ENCODE results near the gene ZNF532.

Gene ZNF532

DNA sequence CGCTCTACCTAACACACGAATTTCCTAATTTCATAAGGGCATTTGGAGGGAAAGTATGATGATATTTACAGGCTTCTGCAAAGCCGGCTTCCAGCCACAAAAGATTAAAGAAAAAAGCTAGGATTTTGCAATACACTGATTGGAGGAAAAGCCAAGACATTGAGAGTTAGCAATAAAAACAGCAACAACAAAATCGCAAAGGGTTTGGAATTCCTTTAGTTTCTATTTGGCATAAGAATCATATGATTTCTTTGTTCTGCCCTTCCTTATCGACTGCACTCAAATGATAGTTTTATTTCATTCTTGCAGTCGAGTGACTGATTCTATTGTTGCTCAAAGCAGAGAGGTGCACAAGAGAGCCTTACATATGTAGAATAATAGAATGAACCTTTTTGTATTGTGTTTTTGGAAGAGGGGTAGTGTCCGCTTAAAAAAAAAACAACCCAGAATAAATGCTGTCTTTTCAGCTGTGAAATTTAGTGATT, 3.9 kb upstream of the ZNF532 start:
- TF ChIP-seq POLR2AphosphoS5 (IDR thresholded peaks at IDR 0.05; ENCODE audit: low read depth, low read length) (no peak), TAF1 (IDR thresholded peaks at IDR 0.05; ENCODE audit: borderline replicate concordance, insufficient read depth, low read length) (no peak), FOXP2 (optimal IDR thresholded peaks at IDR 0.05; ENCODE audit: borderline replicate concordance, extremely low read depth, extremely low read length, insufficient read depth) (no peak), SIN3A (IDR thresholded peaks at IDR 0.05; ENCODE audit: borderline replicate concordance, insufficient read depth, low read length) (no peak)
- TF ChIP-seq, protein P1, sequence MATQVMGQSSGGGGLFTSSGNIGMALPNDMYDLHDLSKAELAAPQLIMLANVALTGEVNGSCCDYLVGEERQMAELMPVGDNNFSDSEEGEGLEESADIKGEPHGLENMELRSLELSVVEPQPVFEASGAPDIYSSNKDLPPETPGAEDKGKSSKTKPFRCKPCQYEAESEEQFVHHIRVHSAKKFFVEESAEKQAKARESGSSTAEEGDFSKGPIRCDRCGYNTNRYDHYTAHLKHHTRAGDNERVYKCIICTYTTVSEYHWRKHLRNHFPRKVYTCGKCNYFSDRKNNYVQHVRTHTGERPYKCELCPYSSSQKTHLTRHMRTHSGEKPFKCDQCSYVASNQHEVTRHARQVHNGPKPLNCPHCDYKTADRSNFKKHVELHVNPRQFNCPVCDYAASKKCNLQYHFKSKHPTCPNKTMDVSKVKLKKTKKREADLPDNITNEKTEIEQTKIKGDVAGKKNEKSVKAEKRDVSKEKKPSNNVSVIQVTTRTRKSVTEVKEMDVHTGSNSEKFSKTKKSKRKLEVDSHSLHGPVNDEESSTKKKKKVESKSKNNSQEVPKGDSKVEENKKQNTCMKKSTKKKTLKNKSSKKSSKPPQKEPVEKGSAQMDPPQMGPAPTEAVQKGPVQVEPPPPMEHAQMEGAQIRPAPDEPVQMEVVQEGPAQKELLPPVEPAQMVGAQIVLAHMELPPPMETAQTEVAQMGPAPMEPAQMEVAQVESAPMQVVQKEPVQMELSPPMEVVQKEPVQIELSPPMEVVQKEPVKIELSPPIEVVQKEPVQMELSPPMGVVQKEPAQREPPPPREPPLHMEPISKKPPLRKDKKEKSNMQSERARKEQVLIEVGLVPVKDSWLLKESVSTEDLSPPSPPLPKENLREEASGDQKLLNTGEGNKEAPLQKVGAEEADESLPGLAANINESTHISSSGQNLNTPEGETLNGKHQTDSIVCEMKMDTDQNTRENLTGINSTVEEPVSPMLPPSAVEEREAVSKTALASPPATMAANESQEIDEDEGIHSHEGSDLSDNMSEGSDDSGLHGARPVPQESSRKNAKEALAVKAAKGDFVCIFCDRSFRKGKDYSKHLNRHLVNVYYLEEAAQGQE (IDR thresholded peaks at IDR 0.05; ENCODE audit: insufficient read depth in 1 of 2, low read depth in 2 of 2, low read length in 2 of 2), result no peak

DNA sequence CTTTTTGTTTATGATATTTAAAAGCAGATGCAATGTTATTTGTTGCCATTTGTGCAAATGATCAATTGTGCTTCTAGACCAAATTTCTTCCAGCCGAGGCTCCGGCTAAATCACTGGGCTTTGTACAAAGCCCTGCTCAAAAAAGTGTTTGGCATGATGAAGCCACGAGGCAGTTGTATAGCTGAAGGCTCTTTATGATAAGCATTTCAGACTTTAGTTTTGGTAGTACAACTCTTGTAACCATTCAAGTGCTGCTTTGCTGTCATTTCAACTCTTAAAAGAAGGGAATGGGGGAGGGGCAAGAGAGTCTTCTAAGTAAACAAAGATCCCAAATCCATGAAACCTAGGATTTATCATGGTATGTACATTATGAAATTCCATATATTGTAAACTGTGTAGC, 3.3 kb upstream of the ZNF532 start:
- TF ChIP-seq TAF1 (IDR thresholded peaks at IDR 0.05; ENCODE audit: borderline replicate concordance, insufficient read depth, low read length) (no peak), SIN3A (IDR thresholded peaks at IDR 0.05; ENCODE audit: borderline replicate concordance, insufficient read depth, low read length) (no peak), POLR2AphosphoS5 (IDR thresholded peaks at IDR 0.05; ENCODE audit: low read depth, low read length) (no peak), FOXP2 (optimal IDR thresholded peaks at IDR 0.05; ENCODE audit: borderline replicate concordance, extremely low read depth, extremely low read length, insufficient read depth) (no peak)
- TF ChIP-seq, protein P1 (IDR thresholded peaks at IDR 0.05; ENCODE audit: insufficient read depth in 1 of 2, low read depth in 2 of 2, low read length in 2 of 2), result no peak

DNA sequence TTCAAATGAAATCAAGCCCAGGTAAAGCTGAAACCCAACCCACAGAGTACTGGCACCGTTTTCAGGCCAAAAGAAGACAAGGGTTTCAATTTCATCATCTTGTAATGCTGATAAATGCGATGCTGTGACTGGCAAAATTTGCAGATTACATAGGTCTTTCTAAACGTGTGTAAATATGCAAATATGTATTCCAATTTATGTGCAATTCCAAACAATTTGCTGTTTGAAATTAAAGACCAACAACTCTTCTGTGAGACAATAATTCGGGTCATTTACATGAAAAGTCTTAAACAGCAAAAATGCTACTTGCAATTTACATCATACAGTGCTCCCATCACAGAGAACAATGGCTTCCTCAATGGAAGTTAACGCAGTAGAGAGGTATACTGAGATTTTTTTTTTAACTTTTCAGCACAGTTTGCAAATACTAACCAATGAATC, 2.8 kb upstream of the ZNF532 start:
- TF ChIP-seq TAF1 (IDR thresholded peaks at IDR 0.05; ENCODE audit: borderline replicate concordance, insufficient read depth, low read length) (no peak), FOXP2 (optimal IDR thresholded peaks at IDR 0.05; ENCODE audit: borderline replicate concordance, extremely low read depth, extremely low read length, insufficient read depth) (no peak), POLR2AphosphoS5 (IDR thresholded peaks at IDR 0.05; ENCODE audit: low read depth, low read length) (no peak), SIN3A (IDR thresholded peaks at IDR 0.05; ENCODE audit: borderline replicate concordance, insufficient read depth, low read length) (no peak)
- TF ChIP-seq, protein P1 (IDR thresholded peaks at IDR 0.05; ENCODE audit: insufficient read depth in 1 of 2, low read depth in 2 of 2, low read length in 2 of 2), result no peak

DNA sequence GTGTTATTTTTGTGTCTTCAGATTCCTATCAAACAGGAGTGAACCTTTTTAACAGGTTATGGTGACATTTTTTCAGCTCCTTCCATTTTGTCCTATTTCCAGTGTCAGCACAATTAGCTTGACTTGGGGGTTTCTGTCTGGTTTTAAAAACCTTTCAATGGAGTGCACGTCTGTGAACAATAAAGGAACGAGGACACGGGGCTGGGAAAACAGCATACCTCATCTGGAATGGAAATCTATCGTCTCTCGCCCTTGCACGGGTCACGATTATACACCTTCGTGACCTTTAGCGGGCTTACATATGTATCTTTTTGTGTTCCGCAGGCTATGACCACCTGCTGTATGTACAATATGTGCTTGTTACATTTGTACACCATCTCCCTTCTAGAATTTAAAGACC, 2.3 kb upstream of the ZNF532 start:
- TF ChIP-seq, protein P1 (IDR thresholded peaks at IDR 0.05; ENCODE audit: insufficient read depth in 1 of 2, low read depth in 2 of 2, low read length in 2 of 2), result no peak
- TF ChIP-seq TAF1 (IDR thresholded peaks at IDR 0.05; ENCODE audit: borderline replicate concordance, insufficient read depth, low read length), result no peak
- TF ChIP-seq SIN3A (IDR thresholded peaks at IDR 0.05; ENCODE audit: borderline replicate concordance, insufficient read depth, low read length), result no peak
- no peak for TF ChIP-seq POLR2AphosphoS5 (IDR thresholded peaks at IDR 0.05; ENCODE audit: low read depth, low read length)
- TF ChIP-seq FOXP2 (optimal IDR thresholded peaks at IDR 0.05; ENCODE audit: borderline replicate concordance, extremely low read depth, extremely low read length, insufficient read depth), result no peak
